ENCODE results near the gene CCNT1.

Gene CCNT1

GRCh38 chr12:48681710-48682532, 34.6 kb downstream of the CCNT1 start, which contains the start of gene KANSL2:
Gene KANSL2 (minus strand): TSS chr12:48682238. CDS start chr12:48681632, 606 bp downstream.
- Histone ChIP-seq H3K79me2 (ENCODE audit: low read length) (peaks cover 50% of the 10 kb centered on the region), H3K4me3 (ENCODE audit: low read length) (peak within 1 kb of the TSS; percentile 89), H3K4me2 (ENCODE audit: low read length) (peak within 1 kb of the TSS; percentile 69), H2AFZ (ENCODE audit: low read depth, low read length) (peak within 1 kb of the TSS; percentile 85), H3K9me3 (ENCODE audit: insufficient read depth, low read length) (no peaks in the 10 kb centered on the region), H3K4me1 (ENCODE audit: low read length) (peaks cover 23% of the 10 kb centered on the region), H3K9ac (ENCODE audit: low read length) (peak within 1 kb of the TSS; percentile 85), H3K36me3 (replicated peaks; ENCODE audit: low read depth, low read length) (peaks cover 32% of the 10 kb centered on the region), H4K20me1 (ENCODE audit: insufficient read depth, low read length) (no peaks in the 10 kb centered on the region), H3K27me3 (ENCODE audit: low read depth, low read length) (no peaks in the 10 kb centered on the region), H3K27ac (ENCODE audit: low read length) (peak within 1 kb of the TSS; percentile 59)
- no peak for TF ChIP-seq CTCF (IDR thresholded peaks at IDR 0.05; ENCODE audit: low read depth, low read length)

GRCh38 chr12:48681399-48681709, 35.2 kb downstream of the CCNT1 start:
- Histone ChIP-seq H3K4me3 (ENCODE audit: low read length) (peak overlapping the region; percentile 89), H3K9me3 (ENCODE audit: insufficient read depth, low read length) (no peaks in the 10 kb centered on the region), H2AFZ (ENCODE audit: low read depth, low read length) (no peak overlapping the region), H3K79me2 (ENCODE audit: low read length) (peaks cover 56% of the 10 kb centered on the region), H3K4me2 (ENCODE audit: low read length) (peak overlapping the region; percentile 69), H3K9ac (ENCODE audit: low read length) (peak overlapping the region; percentile 85), H3K36me3 (replicated peaks; ENCODE audit: low read depth, low read length) (peaks cover 36% of the 10 kb centered on the region), H3K27me3 (ENCODE audit: low read depth, low read length) (no peaks in the 10 kb centered on the region), H4K20me1 (ENCODE audit: insufficient read depth, low read length) (no peaks in the 10 kb centered on the region), H3K27ac (ENCODE audit: low read length) (peak overlapping the region; percentile 59), H3K4me1 (ENCODE audit: low read length) (peaks cover 23% of the 10 kb centered on the region)
- TF ChIP-seq CTCF (IDR thresholded peaks at IDR 0.05; ENCODE audit: low read depth, low read length): no peak
- no peak for TF ChIP-seq EZH2phosphoT487 (IDR thresholded peaks at IDR 0.05; ENCODE audit: low read depth)

- Histone ChIP-seq H3K27ac (ENCODE audit: low read length) (no peak overlapping the region), H3K9ac (ENCODE audit: low read length) (peak overlapping the region; percentile 85), H3K36me3 (replicated peaks; ENCODE audit: low read depth, low read length) (peaks cover 39% of the 10 kb centered on the region), H3K4me1 (ENCODE audit: low read length) (peaks cover 23% of the 10 kb centered on the region), H2AFZ (ENCODE audit: low read depth, low read length) (no peak overlapping the region), H3K27me3 (ENCODE audit: low read depth, low read length) (no peaks in the 10 kb centered on the region), H3K4me2 (ENCODE audit: low read length) (peak overlapping the region; percentile 69), H3K79me2 (ENCODE audit: low read length) (peaks cover 61% of the 10 kb centered on the region), H3K4me3 (ENCODE audit: low read length) (peak overlapping the region; percentile 89), H4K20me1 (ENCODE audit: insufficient read depth, low read length) (no peaks in the 10 kb centered on the region), H3K9me3 (ENCODE audit: insufficient read depth, low read length) (no peaks in the 10 kb centered on the region)
- TF ChIP-seq EZH2phosphoT487 (IDR thresholded peaks at IDR 0.05; ENCODE audit: low read depth) (no peak), CTCF (IDR thresholded peaks at IDR 0.05; ENCODE audit: low read depth, low read length) (no peak)
Measured at GRCh38 chr12:48680861-48681260, 35.6 kb downstream of the CCNT1 start.

GRCh38 chr12:48678551-48679185, 37.8 kb downstream of the CCNT1 start:
- Histone ChIP-seq H3K36me3 (replicated peaks; ENCODE audit: low read depth, low read length) (peaks cover 43% of the 10 kb centered on the region), H3K4me1 (ENCODE audit: low read length) (peaks cover 23% of the 10 kb centered on the region), H2AFZ (ENCODE audit: low read depth, low read length) (no peak overlapping the region), H3K27me3 (ENCODE audit: low read depth, low read length) (no peaks in the 10 kb centered on the region), H3K4me3 (ENCODE audit: low read length) (no peak overlapping the region), H3K9me3 (ENCODE audit: insufficient read depth, low read length) (no peaks in the 10 kb centered on the region), H4K20me1 (ENCODE audit: insufficient read depth, low read length) (no peaks in the 10 kb centered on the region), H3K9ac (ENCODE audit: low read length) (no peak overlapping the region), H3K4me2 (ENCODE audit: low read length) (peak overlapping the region; percentile 4; the same call in 1 of the 2 replicates), H3K27ac (ENCODE audit: low read length) (no peak overlapping the region), H3K79me2 (ENCODE audit: low read length) (peaks cover 82% of the 10 kb centered on the region)
- no peak for TF ChIP-seq EZH2phosphoT487 (IDR thresholded peaks at IDR 0.05; ENCODE audit: low read depth)
- no peak for TF ChIP-seq CTCF (IDR thresholded peaks at IDR 0.05; ENCODE audit: low read depth, low read length)

Data from OCI-LY3 (cell line).